A673 (cell line): ENCODE results near the gene NID1.

Experiments used
- EZH2 ChIP-seq: fragments of 200-600 bp; sonication (generic); IDR thresholded peaks from 2 replicates; pipeline ENCODE4 v1.6.1; 2017; ENCODE audit warnings: borderline replicate concordance, low read depth, mild to moderate bottlenecking, mixed read lengths, antibody characterized with exemption, low read length; ENCODE audit not compliant: poor library complexity, severe bottlenecking
- TF ChIP-seq, protein P1 (sequence below): fragments of 300-800, 200-600 bp; sonication (generic); conservative IDR thresholded peaks from 2 replicates; pipeline ENCODE4 v1.5.1; 2017; ENCODE audit warnings: low read depth, mild to moderate bottlenecking, antibody characterized with exemption, low read length, moderate library complexity, mixed read lengths

DNA sequence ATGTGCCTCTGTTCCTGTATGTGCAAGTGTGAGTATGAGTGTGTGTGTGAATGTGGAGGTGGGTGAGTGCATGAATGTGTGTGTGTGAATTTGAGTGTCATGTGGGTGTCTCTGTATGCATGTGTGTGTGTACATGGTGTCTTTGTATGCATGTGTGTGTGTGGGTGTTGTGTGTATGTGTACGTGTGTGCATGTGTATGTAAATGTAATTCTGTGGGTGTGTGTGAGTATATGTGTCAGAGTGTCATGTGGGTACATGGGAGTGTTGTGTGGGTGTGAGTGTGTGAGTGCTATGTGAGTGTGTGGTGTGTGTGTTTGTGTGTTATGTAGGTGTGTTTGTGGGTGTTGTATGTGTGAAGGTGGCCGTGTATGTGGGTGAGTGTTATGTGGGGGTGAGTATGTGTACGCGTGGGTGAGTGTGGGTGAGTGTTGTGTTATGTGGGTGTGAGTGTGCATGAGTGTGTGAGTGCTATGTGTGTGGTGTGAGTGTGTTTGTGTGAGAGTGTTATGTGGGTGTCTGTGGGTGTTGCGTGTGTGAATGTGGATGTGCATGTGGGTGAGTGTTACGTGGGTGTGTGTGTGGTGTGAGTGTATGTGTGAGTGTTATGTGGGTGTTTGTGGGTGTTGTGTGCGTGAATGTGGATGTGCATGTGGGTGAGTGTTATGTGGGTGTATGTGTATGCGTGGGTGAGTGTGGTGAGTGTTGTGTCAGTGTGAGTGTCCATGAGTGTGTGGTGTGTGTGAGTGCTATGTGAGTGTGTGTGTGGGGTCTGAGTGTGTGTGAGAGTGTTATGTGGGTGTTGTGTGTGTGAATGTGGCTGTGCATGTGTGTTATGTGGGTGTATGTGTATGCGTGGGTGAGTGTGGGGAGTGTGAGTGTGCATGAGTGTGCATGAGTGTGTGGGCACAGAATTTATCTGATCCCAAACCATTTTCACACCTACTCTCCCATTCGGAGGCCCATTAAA is 36.6 kb upstream of the NID1 start:
- TF ChIP-seq, protein P1, sequence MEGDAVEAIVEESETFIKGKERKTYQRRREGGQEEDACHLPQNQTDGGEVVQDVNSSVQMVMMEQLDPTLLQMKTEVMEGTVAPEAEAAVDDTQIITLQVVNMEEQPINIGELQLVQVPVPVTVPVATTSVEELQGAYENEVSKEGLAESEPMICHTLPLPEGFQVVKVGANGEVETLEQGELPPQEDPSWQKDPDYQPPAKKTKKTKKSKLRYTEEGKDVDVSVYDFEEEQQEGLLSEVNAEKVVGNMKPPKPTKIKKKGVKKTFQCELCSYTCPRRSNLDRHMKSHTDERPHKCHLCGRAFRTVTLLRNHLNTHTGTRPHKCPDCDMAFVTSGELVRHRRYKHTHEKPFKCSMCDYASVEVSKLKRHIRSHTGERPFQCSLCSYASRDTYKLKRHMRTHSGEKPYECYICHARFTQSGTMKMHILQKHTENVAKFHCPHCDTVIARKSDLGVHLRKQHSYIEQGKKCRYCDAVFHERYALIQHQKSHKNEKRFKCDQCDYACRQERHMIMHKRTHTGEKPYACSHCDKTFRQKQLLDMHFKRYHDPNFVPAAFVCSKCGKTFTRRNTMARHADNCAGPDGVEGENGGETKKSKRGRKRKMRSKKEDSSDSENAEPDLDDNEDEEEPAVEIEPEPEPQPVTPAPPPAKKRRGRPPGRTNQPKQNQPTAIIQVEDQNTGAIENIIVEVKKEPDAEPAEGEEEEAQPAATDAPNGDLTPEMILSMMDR, result no peak
- TF ChIP-seq EZH2, result no peak
